ENCODE measurements around the gene CTLA4. TPM values are rescaled to one million over a fixed set of nuclear protein-coding genes. Genes with fewer than 3 reads are reported as not detected.

The CTLA4 gene
- total and polyA plus RNA-seq, 2 of the 4 experiments (the other 2 are of a cell fraction) = not detected

GRCh38 chr2:203890733-203891132 lies 23.2 kb downstream of the CTLA4 start:
- ChIA-PET POLR2A (ENCODE audit: unreplicated experiment) (no interaction called here), CTCF (no interaction called here)
- no peak overlapping the region for H3K27ac ChIP-seq (ENCODE audit: insufficient read depth, low read length)
- H3K9me1 ChIP-seq (ENCODE audit: insufficient read depth, low read length) = no peaks in the 10 kb centered on the region
- no peak overlapping the region for H2BK15ac ChIP-seq (ENCODE audit: low read depth, low read length)
- H3K27me3 ChIP-seq (ENCODE audit: control insufficient read depth, insufficient read depth, low read length) = peaks cover 11% of the 10 kb centered on the region
- no peaks in the 10 kb centered on the region for H3K4me1 ChIP-seq (ENCODE audit: control insufficient read depth, insufficient read depth, low read length)
- H2AFZ ChIP-seq (replicated peaks; ENCODE audit: low read length, poor library complexity) = no peak overlapping the region
- no peak overlapping the region for H3K18ac ChIP-seq (ENCODE audit: low read depth, low read length)
- H4K91ac ChIP-seq (ENCODE audit: insufficient read depth, low read depth, low read length) = no peak overlapping the region
- H2BK120ac ChIP-seq (ENCODE audit: low read depth, low read length) = no peak overlapping the region
- H3K14ac ChIP-seq (replicated peaks; ENCODE audit: low read depth, low read length) = no peak overlapping the region
- no peak overlapping the region for H2BK5ac ChIP-seq (ENCODE audit: low read depth, low read length, poor library complexity, severe bottlenecking)
- H4K8ac ChIP-seq (ENCODE audit: low read depth in 2 of 2, low read length in 2 of 2) = no peak overlapping the region
- DNase-seq (no peak), ATAC-seq (ENCODE audit: low read depth) (no peak)
- no peak overlapping the region for H3K56ac ChIP-seq (ENCODE audit: extremely low read depth, insufficient read depth, low read length)
- TF ChIP-seq RFX5 (IDR thresholded peaks at IDR 0.05; ENCODE audit: low read depth, low read length) (no peak), CEBPB (IDR thresholded peaks at IDR 0.05; ENCODE audit: low read depth, low read length) (no peak), BHLHE40 (IDR thresholded peaks at IDR 0.05; ENCODE audit: low read depth, low read length) (no peak)
- TF ChIP-seq, protein P1, sequence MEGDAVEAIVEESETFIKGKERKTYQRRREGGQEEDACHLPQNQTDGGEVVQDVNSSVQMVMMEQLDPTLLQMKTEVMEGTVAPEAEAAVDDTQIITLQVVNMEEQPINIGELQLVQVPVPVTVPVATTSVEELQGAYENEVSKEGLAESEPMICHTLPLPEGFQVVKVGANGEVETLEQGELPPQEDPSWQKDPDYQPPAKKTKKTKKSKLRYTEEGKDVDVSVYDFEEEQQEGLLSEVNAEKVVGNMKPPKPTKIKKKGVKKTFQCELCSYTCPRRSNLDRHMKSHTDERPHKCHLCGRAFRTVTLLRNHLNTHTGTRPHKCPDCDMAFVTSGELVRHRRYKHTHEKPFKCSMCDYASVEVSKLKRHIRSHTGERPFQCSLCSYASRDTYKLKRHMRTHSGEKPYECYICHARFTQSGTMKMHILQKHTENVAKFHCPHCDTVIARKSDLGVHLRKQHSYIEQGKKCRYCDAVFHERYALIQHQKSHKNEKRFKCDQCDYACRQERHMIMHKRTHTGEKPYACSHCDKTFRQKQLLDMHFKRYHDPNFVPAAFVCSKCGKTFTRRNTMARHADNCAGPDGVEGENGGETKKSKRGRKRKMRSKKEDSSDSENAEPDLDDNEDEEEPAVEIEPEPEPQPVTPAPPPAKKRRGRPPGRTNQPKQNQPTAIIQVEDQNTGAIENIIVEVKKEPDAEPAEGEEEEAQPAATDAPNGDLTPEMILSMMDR (conservative IDR thresholded peaks at IDR 0.05; ENCODE audit: low read depth, low read length) = no peak
- no peaks in the 10 kb centered on the region for H3K36me3 ChIP-seq (ENCODE audit: control insufficient read depth, insufficient read depth, low read length)
- BruUV-seq (replicated peaks) = no TSS peak
- H2AK5ac ChIP-seq (ENCODE audit: low read depth, low read length) = no peak overlapping the region
- no peak overlapping the region for H3K4me3 ChIP-seq (ENCODE audit: insufficient read depth, low read depth, low read length)
- no peak overlapping the region for H3K23ac ChIP-seq (ENCODE audit: low read depth, low read length)
- intact Hi-C loops (cut with micrococcal nuclease) (no loop called here), dilution Hi-C loops (cut with HindIII; ENCODE audit: low sequenced_read_pairs, unreplicated experiment) (no loop called here), in situ Hi-C loops (cut with MboI; ENCODE audit: low sequenced_read_pairs) (no loop called here)
- no peak overlapping the region for H3K4ac ChIP-seq (ENCODE audit: low read depth, low read length)
- no peaks in the 10 kb centered on the region for H4K20me1 ChIP-seq (ENCODE audit: insufficient read depth, low read length)
- WGBS, 2 experiments (ENCODE audit: extremely low coverage in 2 of 2, insufficient read length in 1 of 2) = no CpG with 5 or more reads among the region's 1 CpG
- no peak overlapping the region for H2BK20ac ChIP-seq (ENCODE audit: low read depth, low read length)
- no peaks in the 10 kb centered on the region for H3K79me1 ChIP-seq (ENCODE audit: low read depth in 1 of 2, low read length in 2 of 2)
- H3K9ac ChIP-seq (ENCODE audit: low read depth, low read length) = no peak overlapping the region
- no peak overlapping the region for H4K5ac ChIP-seq (ENCODE audit: low read depth, low read length)
- no peak overlapping the region for H3K4me2 ChIP-seq (ENCODE audit: low read depth, low read length)
- H2AK9ac ChIP-seq (replicated peaks; ENCODE audit: low read depth, low read length, poor library complexity) = no peak overlapping the region
- H3K9me3 ChIP-seq (ENCODE audit: control insufficient read depth, insufficient read depth, low read length) = no peaks in the 10 kb centered on the region
